Thyroid gland (tissue), 4 donors: Measurements from ENCODE around the gene BCR. TPM values are rescaled to one million over a fixed set of nuclear protein-coding genes. Genes with fewer than 3 reads are reported as not detected.

ENCODE experiments used
- DNase-seq, 2 donors: peaks; one replicate each; pipeline ENCODE4 v3.0.0-alpha.2; 2019
- H3K27ac ChIP-seq, 3 donors: fragments of 200-600 bp; sonication (generic); 1 replicate in 2 of 3; 2 replicates in 1 of 3; pipeline ENCODE4 v1.5.1; 2016 to 2019; ENCODE audit warnings: mild to moderate bottlenecking in 1 of 3, moderate library complexity in 1 of 3
- H3K27me3 ChIP-seq: fragments of 200-600 bp; sonication (generic); one replicate; pipeline ENCODE4 v1.5.1; 2019
- H3K36me3 ChIP-seq, 2 donors: fragments of 200-600 bp; sonication (generic); one replicate each; pipeline ENCODE4 v1.5.1; 2016 to 2019
- H3K4me1 ChIP-seq, 2 donors: fragments of 200-600 bp; sonication (generic); one replicate each; pipeline ENCODE4 v1.5.1; 2017 to 2019
- H3K4me3 ChIP-seq, 3 donors: fragments of 200-600 bp; sonication (generic); replicated peaks in 1 of 3; 1 replicate in 2 of 3; 2 replicates in 1 of 3; pipeline ENCODE4 v1.5.1; 2016; ENCODE audit warnings: mild to moderate bottlenecking in 1 of 3
- H3K9me3 ChIP-seq: fragments of 200-600 bp; sonication (generic); one replicate; pipeline ENCODE4 v1.5.1; 2017
- CTCF ChIP-seq, 6 experiments: fragments of 200-600 bp in 3 of 6; fragments of 450-650 bp in 3 of 6; sonication (generic) in 3 of 6; IDR thresholded peaks; one replicate each; pipeline ENCODE4 v1.5.1; 2016 to 2019; ENCODE audit warnings: antibody characterized with exemption in 6 of 6, mild to moderate bottlenecking in 2 of 6, inconsistent platforms in 1 of 6, moderate library complexity in 1 of 6
- POLR2A ChIP-seq, 2 donors: fragments of 450-650 bp; IDR thresholded peaks; one replicate each; pipeline ENCODE4 v1.6.1; 2017; ENCODE audit warnings: antibody characterized with exemption in 2 of 2, mild to moderate bottlenecking in 2 of 2, moderate library complexity in 1 of 2
- WGBS, 2 donors: methylation state at CpG; one replicate each; pipeline ENCODE4 v1.1.5; 2017; 5-methylcytosine and 5-hydroxymethylcytosine counted together
- intact Hi-C: fragments of 100-400 bp; cut with DNase I; formaldehyde crosslinking; loops from one replicate; pipeline ENCODE4 v1.15.1; 2023
- total RNA-seq, 4 donors: library from RNA; depleted of rRNA; stranded (reverse); fragments of >200 nt; gene quantifications; one replicate each; pipeline ENCODE4 v1.2.3, GENCODE V29; 2016

Gene BCR
- total RNA-seq, 4 donors from 2014 or later, result 80.1 to 127 (median 87.7) TPM

GRCh38 chr22:23200898-23201297, 20.6 kb downstream of the BCR start:
- Histone ChIP-seq H3K4me3 (no peak overlapping the region), H3K27ac (peak overlapping the region; percentile 21 to 31 (median 28)), H3K4me1 (peaks cover 63 to 86% of the 10 kb centered on the region in 2 donors), H3K27me3 (no peaks in the 10 kb centered on the region), H3K36me3 (no peaks in the 10 kb centered on the region), H3K9me3 (no peaks in the 10 kb centered on the region)
- 70 to 82% methylated on average over 5 of the region's 5 CpGs for WGBS, 2 donors
- no peak for DNase-seq
- no peak for TF ChIP-seq CTCF (IDR thresholded peaks at IDR 0.05)
- no peak for TF ChIP-seq POLR2A (IDR thresholded peaks at IDR 0.05)
- intact Hi-C loops, result no loop called here

- Histone ChIP-seq H3K4me3 (no peak overlapping the region), H3K27me3 (no peaks in the 10 kb centered on the region), H3K9me3 (no peaks in the 10 kb centered on the region), H3K36me3 (no peaks in the 10 kb centered on the region), H3K27ac (peak overlapping the region; percentile 61 to 80 (median 74)), H3K4me1 (peaks cover 56 to 84% of the 10 kb centered on the region in 2 donors)
- DNase-seq, result no peak
- intact Hi-C loops, result no loop called here
- TF ChIP-seq CTCF (IDR thresholded peaks at IDR 0.05), result no peak
- TF ChIP-seq POLR2A (IDR thresholded peaks at IDR 0.05), result no peak
- 80 to 93% methylated on average over 4 of the region's 4 CpGs for WGBS, 2 donors
Observed at GRCh38 chr22:23202812-23203451, 22.6 kb downstream of the BCR start.

GRCh38 chr22:23203452-23204124, 23.3 kb downstream of the BCR start:
- intact Hi-C loops, result no loop called here
- TF ChIP-seq POLR2A (IDR thresholded peaks at IDR 0.05), result no peak
- no peak for TF ChIP-seq CTCF (IDR thresholded peaks at IDR 0.05)
- no peaks in the 10 kb centered on the region for H3K9me3 ChIP-seq
- peaks cover 61 to 84% of the 10 kb centered on the region in 2 donors for H3K4me1 ChIP-seq
- H3K36me3 ChIP-seq, result no peaks in the 10 kb centered on the region
- peak overlapping the region; percentile 61 to 80 (median 74) for H3K27ac ChIP-seq
- 39 to 52% methylated on average over 4 to 7 of the region's 7 CpGs for WGBS, 2 donors
- H3K4me3 ChIP-seq, result no peak overlapping the region
- no peaks in the 10 kb centered on the region for H3K27me3 ChIP-seq
- DNase-seq, result no peak

- intact Hi-C loops, result no loop called here
- H3K27me3 ChIP-seq, result no peaks in the 10 kb centered on the region
- no peaks in the 10 kb centered on the region for H3K36me3 ChIP-seq
- H3K4me1 ChIP-seq, result peaks cover 66 to 84% of the 10 kb centered on the region in 2 donors
- peak in 1 of 2 donors; percentile 10 for DNase-seq
- H3K27ac ChIP-seq, result peak overlapping the region; percentile 61 to 80 (median 74)
- no peak overlapping the region for H3K4me3 ChIP-seq
- no peak for TF ChIP-seq POLR2A (IDR thresholded peaks at IDR 0.05)
- H3K9me3 ChIP-seq, result no peaks in the 10 kb centered on the region
- 77 to 84% methylated on average over 11 of the region's 11 CpGs for WGBS, 2 donors
Observed at GRCh38 chr22:23204125-23204488, 23.8 kb downstream of the BCR start.

- no peaks in the 10 kb centered on the region for H3K9me3 ChIP-seq
- H3K4me1 ChIP-seq, result peaks cover 68 to 83% of the 10 kb centered on the region in 2 donors
- H3K27me3 ChIP-seq, result no peaks in the 10 kb centered on the region
- peak overlapping the region; percentile 61 to 86 (median 74) for H3K27ac ChIP-seq
- DNase-seq, result peak; percentile 98 to 99
- H3K36me3 ChIP-seq, result no peaks in the 10 kb centered on the region
- WGBS, 2 donors, result 26 to 28% methylated on average over 8 to 9 of the region's 11 CpGs
- TF ChIP-seq CTCF (IDR thresholded peaks at IDR 0.05), result peak in 4 of 6 experiments; percentile 26 to 55 (median 28)
- no peak for TF ChIP-seq POLR2A (IDR thresholded peaks at IDR 0.05)
- no peak overlapping the region for H3K4me3 ChIP-seq
- intact Hi-C loops, result no loop called here
Observed at GRCh38 chr22:23204541-23205157, 24.3 kb downstream of the BCR start.
